ENCODE results near the gene GNG13.

- TF ChIP-seq POLR2A (IDR thresholded peaks at IDR 0.05) (no peak), CTCF (IDR thresholded peaks at IDR 0.05) (no peak)
Observed at GRCh38 chr16:760065-760464, 40.5 kb downstream of the GNG13 start.
